SK-MEL-5 (cell line): Measurements from ENCODE around the gene USH2A. TPM values are rescaled to one million over a fixed set of nuclear protein-coding genes. Genes with fewer than 3 reads are reported as not detected.

Experiments
- DNase-seq: peaks from one replicate; pipeline ENCODE4 v3.0.0-alpha.2; 2016; ENCODE audit warnings: low read depth, low spot score
- in situ Hi-C: cut with HindIII; loops from 2 replicates; pipeline ENCODE4 v1.10.0; 2016; ENCODE audit warnings: low sequenced_read_pairs, high pct_unique_total_duplicates, low pct_unique_long_range_greater_than_20kb
- polyA plus RNA-seq, 2 experiments: library from polyadenylated mRNA; depleted of rRNA; stranded (reverse); fragments of >200 nt; gene quantifications; 2 replicates each; pipeline ENCODE4 v1.2.3, GENCODE V29; 2015
- total RNA-seq: library from RNA; depleted of rRNA; stranded (reverse); fragments of >200 nt; shearing (Covaris generic); gene quantifications from 2 replicates; pipeline ENCODE4 v1.2.3, GENCODE V29; 2014; rRNA removed

USH2A gene
- total RNA-seq: 0.67 and 0.79 TPM in 2 replicates
- polyA plus RNA-seq (2015; cell fraction: cytosol; rRNA removed): 0.23 and 0.24 TPM in 2 replicates
- polyA plus RNA-seq (2015; cell fraction: nucleus; rRNA removed): 0.30 and 0.62 TPM in 2 replicates

GRCh38 chr1:216422821-216423520, at the start of gene USH2A:
TSS of gene USH2A (minus strand) at chr1:216423448. CDS start at chr1:216422336, 1,112 bp downstream.
- DNase-seq: no peak
- in situ Hi-C loops: no loop called here

GRCh38 chr1:216466162-216466801, 43.0 kb upstream of the USH2A start:
- DNase-seq: no peak

GRCh38 chr1:216464489-216464888, 41.2 kb upstream of the USH2A start:
- in situ Hi-C loops: no loop called here
- no peak for DNase-seq

More at GRCh38 chr1:216466162-216466801, 43.0 kb upstream of the USH2A start:
- in situ Hi-C loops: no loop called here

GRCh38 chr1:216462066-216462775, 39.0 kb upstream of the USH2A start:
- in situ Hi-C loops: no loop called here
- DNase-seq: no peak

GRCh38 chr1:216461466-216461865, 38.2 kb upstream of the USH2A start:
- in situ Hi-C loops: no loop called here
- DNase-seq: no peak

- DNase-seq: no peak
- in situ Hi-C loops: no loop called here
Observed at GRCh38 chr1:216459651-216460207, 36.5 kb upstream of the USH2A start.

- in situ Hi-C loops: no loop called here
- no peak for DNase-seq
Observed at GRCh38 chr1:216458812-216459211, 35.6 kb upstream of the USH2A start.

- in situ Hi-C loops: no loop called here
- DNase-seq: peak; percentile 16
Observed at GRCh38 chr1:216457356-216457755, 34.1 kb upstream of the USH2A start.

GRCh38 chr1:216456682-216457081, 33.4 kb upstream of the USH2A start:
- in situ Hi-C loops: no loop called here
- DNase-seq: peak; percentile 43

- in situ Hi-C loops: no loop called here
- no peak for DNase-seq
Observed at GRCh38 chr1:216453777-216454176, 30.5 kb upstream of the USH2A start.

- DNase-seq: no peak
- in situ Hi-C loops: no loop called here
Observed at GRCh38 chr1:216450227-216450626, 27.0 kb upstream of the USH2A start.

- DNase-seq: no peak
- in situ Hi-C loops: no loop called here
Observed at GRCh38 chr1:216448011-216448510, 24.8 kb upstream of the USH2A start.

- no peak for DNase-seq
- in situ Hi-C loops: no loop called here
Observed at GRCh38 chr1:216437603-216438002, 14.4 kb upstream of the USH2A start.

GRCh38 chr1:216434232-216434631, 11.0 kb upstream of the USH2A start:
- in situ Hi-C loops: no loop called here
- no peak for DNase-seq

- in situ Hi-C loops: no loop called here
Observed at GRCh38 chr1:216433175-216433574, 9.9 kb upstream of the USH2A start.

GRCh38 chr1:216430744-216431143, 7.5 kb upstream of the USH2A start:
- DNase-seq: no peak
- in situ Hi-C loops: no loop called here

More at GRCh38 chr1:216433175-216433574, 9.9 kb upstream of the USH2A start:
- DNase-seq: no peak

- in situ Hi-C loops: no loop called here
- no peak for DNase-seq
Observed at GRCh38 chr1:216425577-216425976, 2.3 kb upstream of the USH2A start.

GRCh38 chr1:216420746-216421145, 2.5 kb downstream of the USH2A start:
- no peak for DNase-seq
- in situ Hi-C loops: no loop called here
